CD8-positive, alpha-beta memory T cell (primary cell): ENCODE results near the gene CDYL. TPM values are rescaled to one million over a fixed set of nuclear protein-coding genes. Genes with fewer than 3 reads are reported as not detected.
A peak's percentile ranks its signal among the peaks of the same experiment; 100 is the strongest.

Experiments used
- CTCF ChIA-PET: fragments of 350-600 bp; sonication (Branson Sonifier 250); formaldehyde crosslinking; loops from one replicate; lab custom pipeline; 2021; ENCODE audit warnings: antibody characterized with exemption; lab: Charles Lee
- POLR2A ChIA-PET: fragments of 350-600 bp; sonication (Branson Sonifier 250); formaldehyde crosslinking; loops from one replicate; lab custom pipeline; 2021; ENCODE audit warnings: antibody characterized with exemption; lab: Charles Lee
- DNase-seq, 5 donors: peaks; one replicate each; pipeline versions ENCODE4 v3.0.0 to v3.0.0-alpha.2; 2020 to 2022; ENCODE audit warnings: mixed read lengths in 1 of 5
- H3K27ac ChIP-seq: one replicate; pipeline ENCODE4 v1.7.0; 2013; ENCODE audit warnings: low read depth, mild to moderate bottlenecking, low read length, moderate library complexity
- H3K27me3 ChIP-seq: 2 replicates; pipeline ENCODE4 v1.7.0; 2013; ENCODE audit warnings: low read length, mild to moderate bottlenecking; ENCODE audit not compliant: insufficient read depth, poor library complexity, severe bottlenecking
- H3K36me3 ChIP-seq: 2 replicates; pipeline ENCODE4 v1.7.0; 2013; ENCODE audit warnings: mild to moderate bottlenecking, low read length, moderate library complexity; ENCODE audit not compliant: insufficient read depth
- H3K4me1 ChIP-seq: 2 replicates; pipeline ENCODE4 v1.7.0; 2013; ENCODE audit warnings: mild to moderate bottlenecking, low read length, moderate library complexity; ENCODE audit not compliant: insufficient read depth
- H3K4me3 ChIP-seq: 2 replicates; pipeline ENCODE4 v1.7.0; 2013; ENCODE audit warnings: mild to moderate bottlenecking, low read length
- H3K9me3 ChIP-seq: 2 replicates; pipeline ENCODE4 v1.7.0; 2013; ENCODE audit warnings: mild to moderate bottlenecking, low read length
- H3K27ac Mint-ChIP-seq, 8 donors: one replicate each; pipeline ENCODE4 v1.8.0; 2020 to 2021; ENCODE audit warnings: mixed read lengths in 8 of 8, mild to moderate bottlenecking in 6 of 8, inconsistent platforms in 3 of 8, moderate library complexity in 3 of 8
- H3K27me3 Mint-ChIP-seq, 2 donors: one replicate each; pipeline ENCODE4 v1.8.0; 2020 to 2021; ENCODE audit warnings: mixed read lengths in 2 of 2, mild to moderate bottlenecking in 1 of 2, moderate library complexity in 1 of 2
- H3K36me3 Mint-ChIP-seq, 3 donors: one replicate each; pipeline ENCODE4 v1.8.0; 2020 to 2021; ENCODE audit warnings: mixed read lengths in 3 of 3, inconsistent platforms in 1 of 3, mild to moderate bottlenecking in 1 of 3
- H3K4me1 Mint-ChIP-seq, 3 donors: one replicate each; pipeline ENCODE4 v1.8.0; 2020 to 2021; ENCODE audit warnings: mixed read lengths in 3 of 3, inconsistent platforms in 1 of 3, mild to moderate bottlenecking in 1 of 3
- H3K4me3 Mint-ChIP-seq, 7 donors: one replicate each; pipeline ENCODE4 v1.8.0; 2020 to 2021; ENCODE audit warnings: mixed read lengths in 7 of 7, mild to moderate bottlenecking in 6 of 7, moderate library complexity in 4 of 7, inconsistent platforms in 2 of 7
- H3K9me3 Mint-ChIP-seq, 5 donors: one replicate each; pipeline ENCODE4 v1.8.0; 2020 to 2022; ENCODE audit warnings: mixed read lengths in 5 of 5, mild to moderate bottlenecking in 3 of 5, moderate library complexity in 2 of 5, inconsistent platforms in 1 of 5
- polyA plus RNA-seq: library from polyadenylated mRNA; unstranded; fragments of 300-500 nt; fragmentation: Illumina TruSeq; gene quantifications from one replicate; pipeline ENCODE4 v1.2.3, GENCODE V29; 2021
- total RNA-seq, 2 experiments: library from RNA; stranded (reverse); gene quantifications; one replicate each; pipeline ENCODE4 v1.2.3, GENCODE V29; 2021

CDYL gene
- total and polyA plus RNA-seq, 3 experiments from 2014 or later = 7.5 to 32.2 (median 31.7) TPM

DNA sequence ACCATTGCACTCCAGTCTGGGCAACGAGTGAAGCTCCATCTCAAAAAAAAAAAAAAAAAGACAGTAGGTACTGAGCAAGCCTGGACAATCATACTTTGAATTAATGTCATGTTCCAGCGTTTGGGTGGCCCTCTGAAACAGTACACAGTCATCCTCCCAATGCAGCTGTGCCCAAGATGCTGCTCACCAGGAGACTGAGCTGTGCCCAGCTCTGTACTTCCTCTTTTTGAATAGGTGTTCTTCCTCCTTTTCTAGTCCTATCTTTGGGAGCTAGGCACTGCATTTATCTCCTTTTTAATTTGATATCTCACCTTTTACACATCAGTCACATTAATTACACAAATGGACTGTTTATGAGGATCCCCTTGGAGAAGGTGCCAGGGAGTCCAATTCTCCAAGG, 126.2 kb downstream of the CDYL start:
- no peaks in the 10 kb centered on the region for H3K9me3 ChIP-seq
- H3K4me3 ChIP-seq = no peak overlapping the region
- H3K36me3 ChIP-seq = peaks cover 3% of the 10 kb centered on the region
- ChIA-PET CTCF (interaction anchor here (0.9 kb wide), 1 partner anchor 9 kb away, joined by 3 read pairs; no protein-coding TSS in a partner anchor), POLR2A (no interaction called here)
- no peak overlapping the region for H3K4me3 Mint-ChIP-seq
- H3K27ac Mint-ChIP-seq = no peak overlapping the region
- peaks cover 12% of the 10 kb centered on the region for H3K4me1 ChIP-seq
- peaks cover 23 to 51% (median 23%) of the 10 kb centered on the region in 3 donors for H3K36me3 Mint-ChIP-seq
- DNase-seq = no peak
- no peak overlapping the region for H3K27ac ChIP-seq
- H3K9me3 Mint-ChIP-seq = peaks cover 0 to 9% (median 3%) of the 10 kb centered on the region in 5 donors
- H3K27me3 Mint-ChIP-seq = no peaks in the 10 kb centered on the region
- H3K27me3 ChIP-seq = no peaks in the 10 kb centered on the region
- H3K4me1 Mint-ChIP-seq = peaks cover 30 to 38% (median 36%) of the 10 kb centered on the region in 3 donors

- Mint-ChIP-seq H3K27ac (peak overlapping the region in 1 of 8 donors; percentile 8), H3K4me1 (peaks cover 38 to 45% (median 44%) of the 10 kb centered on the region in 3 donors), H3K9me3 (peaks cover 0 to 9% (median 3%) of the 10 kb centered on the region in 5 donors), H3K36me3 (peaks cover 18 to 46% (median 21%) of the 10 kb centered on the region in 3 donors), H3K4me3 (no peak overlapping the region), H3K27me3 (no peaks in the 10 kb centered on the region)
- Histone ChIP-seq H3K36me3 (peaks cover 3% of the 10 kb centered on the region), H3K27ac (no peak overlapping the region), H3K4me3 (no peak overlapping the region), H3K27me3 (no peaks in the 10 kb centered on the region), H3K4me1 (peaks cover 19% of the 10 kb centered on the region), H3K9me3 (no peaks in the 10 kb centered on the region)
- no peak for DNase-seq
- ChIA-PET POLR2A (no interaction called here), CTCF (no interaction called here)
Observed at GRCh38 chr6:4903121-4903520, 126.9 kb downstream of the CDYL start.

DNA sequence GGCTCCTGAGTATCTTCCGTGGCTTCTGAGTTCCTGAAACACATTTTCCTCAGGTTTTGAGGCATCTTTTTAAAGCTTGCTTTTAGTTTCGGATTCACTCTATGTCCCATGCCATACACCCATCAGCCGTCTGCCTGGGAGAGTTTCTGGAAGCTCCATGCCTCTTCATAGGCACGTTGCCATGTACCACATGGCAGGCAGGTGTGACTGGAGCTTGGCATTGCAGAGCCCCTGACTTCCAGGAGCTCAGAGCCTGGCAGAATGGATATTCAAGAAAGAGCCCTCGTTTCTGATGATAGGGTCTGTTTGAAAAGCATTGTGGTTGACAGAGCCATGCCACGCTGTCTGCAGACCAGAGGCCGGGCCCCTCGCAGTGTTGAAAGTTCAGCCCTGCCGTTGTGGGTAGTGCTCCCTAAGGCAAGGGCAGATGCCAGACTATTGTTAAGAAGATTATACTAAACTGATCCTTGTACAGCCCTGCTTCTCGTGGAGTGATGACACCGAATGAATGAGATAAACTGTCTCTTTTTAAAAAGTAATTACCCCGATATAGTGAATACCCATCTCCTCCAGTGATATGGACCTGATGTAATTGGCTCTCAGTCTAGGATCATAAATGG, 127.7 kb downstream of the CDYL start:
- Histone ChIP-seq H3K27me3 (no peaks in the 10 kb centered on the region), H3K4me3 (no peak overlapping the region), H3K4me1 (peaks cover 20% of the 10 kb centered on the region), H3K36me3 (peaks cover 3% of the 10 kb centered on the region), H3K27ac (no peak overlapping the region), H3K9me3 (no peaks in the 10 kb centered on the region)
- peaks cover 0 to 6% (median 3%) of the 10 kb centered on the region in 5 donors for H3K9me3 Mint-ChIP-seq
- H3K36me3 Mint-ChIP-seq = peaks cover 11 to 41% (median 16%) of the 10 kb centered on the region in 3 donors
- H3K27ac Mint-ChIP-seq = no peak overlapping the region
- no peak for DNase-seq
- ChIA-PET POLR2A (no interaction called here), CTCF (no interaction called here)
- no peak overlapping the region for H3K4me3 Mint-ChIP-seq
- peaks cover 45 to 53% (median 51%) of the 10 kb centered on the region in 3 donors for H3K4me1 Mint-ChIP-seq
- H3K27me3 Mint-ChIP-seq = no peaks in the 10 kb centered on the region

DNA sequence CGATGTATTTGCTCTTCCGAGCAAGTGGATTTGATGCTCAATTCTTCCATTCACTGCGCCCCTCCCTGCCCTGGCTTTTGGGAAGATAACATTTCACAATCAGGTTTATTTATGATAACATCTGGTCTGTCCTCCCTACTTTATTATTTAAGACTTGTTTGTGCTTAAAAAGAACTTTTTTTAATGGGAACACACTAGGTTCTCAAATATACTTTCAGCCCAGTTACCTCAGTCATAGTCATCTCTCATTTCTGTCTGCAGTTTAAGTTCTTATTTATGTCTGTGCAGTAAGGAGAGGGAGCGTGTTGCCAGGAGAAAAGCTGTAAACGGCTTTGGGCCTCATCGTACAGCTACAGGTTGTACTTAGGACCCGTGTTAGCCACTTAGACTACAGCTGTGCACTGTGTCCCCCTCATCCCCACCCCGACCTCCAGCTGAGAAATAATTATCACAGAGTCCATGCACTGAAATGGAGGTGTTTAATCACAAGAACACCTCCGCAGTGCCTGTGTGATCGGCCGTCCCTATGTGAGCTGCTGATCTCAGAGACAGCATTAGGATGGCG, 128.3 kb downstream of the CDYL start:
- H3K4me3 ChIP-seq = no peak overlapping the region
- Mint-ChIP-seq H3K9me3 (no peaks in the 10 kb centered on the region), H3K4me3 (no peak overlapping the region), H3K27me3 (no peaks in the 10 kb centered on the region), H3K4me1 (peaks cover 49 to 58% (median 53%) of the 10 kb centered on the region in 3 donors), H3K27ac (peak overlapping the region in 2 of 8 donors; percentile 31 to 33), H3K36me3 (peaks cover 4 to 40% (median 9%) of the 10 kb centered on the region in 3 donors)
- no peak for DNase-seq
- no peaks in the 10 kb centered on the region for H3K27me3 ChIP-seq
- no peak overlapping the region for H3K27ac ChIP-seq
- peaks cover 20% of the 10 kb centered on the region for H3K4me1 ChIP-seq
- CTCF ChIA-PET = interaction anchor here (0.9 kb wide), 1 partner anchor 9 kb away, joined by 4 read pairs; no protein-coding TSS in a partner anchor
- POLR2A ChIA-PET = no interaction called here
- no peaks in the 10 kb centered on the region for H3K9me3 ChIP-seq
- H3K36me3 ChIP-seq = peaks cover 3% of the 10 kb centered on the region

DNA sequence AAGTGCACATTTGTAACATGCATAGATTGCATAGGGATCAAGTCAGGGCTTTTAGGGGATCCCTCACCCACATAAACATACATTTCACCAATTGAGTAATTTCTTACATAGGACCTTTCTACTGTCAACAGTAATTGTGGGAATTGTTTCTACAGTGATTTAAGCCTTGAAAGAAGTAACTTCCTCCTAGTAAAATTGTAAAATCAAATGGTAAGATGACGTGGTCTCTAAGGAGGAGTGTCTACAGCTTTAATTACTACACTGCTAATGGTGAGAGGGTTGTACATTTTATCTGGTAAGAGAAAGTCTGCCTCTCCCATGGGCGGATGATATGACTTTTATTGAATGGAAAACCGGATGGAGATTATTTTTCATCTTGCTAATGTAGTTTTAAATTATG, 129.6 kb downstream of the CDYL start:
- no peaks in the 10 kb centered on the region for H3K27me3 ChIP-seq
- peaks cover 3% of the 10 kb centered on the region for H3K36me3 ChIP-seq
- H3K4me3 ChIP-seq = no peak overlapping the region
- no peak overlapping the region for H3K27ac ChIP-seq
- peaks cover 0 to 2% of the 10 kb centered on the region in 2 donors for H3K27me3 Mint-ChIP-seq
- ChIA-PET CTCF (no interaction called here), POLR2A (no interaction called here)
- H3K4me1 ChIP-seq = peaks cover 20% of the 10 kb centered on the region
- H3K9me3 ChIP-seq = no peaks in the 10 kb centered on the region
- H3K9me3 Mint-ChIP-seq = no peaks in the 10 kb centered on the region
- peak overlapping the region in 6 of 8 donors; percentile 23 to 86 (median 76) for H3K27ac Mint-ChIP-seq
- H3K4me1 Mint-ChIP-seq = peaks cover 56 to 66% (median 62%) of the 10 kb centered on the region in 3 donors
- DNase-seq = no peak
- peak overlapping the region; percentile 17 to 86 (median 72) for H3K4me3 Mint-ChIP-seq
- peaks cover 4 to 41% (median 7%) of the 10 kb centered on the region in 3 donors for H3K36me3 Mint-ChIP-seq

DNA sequence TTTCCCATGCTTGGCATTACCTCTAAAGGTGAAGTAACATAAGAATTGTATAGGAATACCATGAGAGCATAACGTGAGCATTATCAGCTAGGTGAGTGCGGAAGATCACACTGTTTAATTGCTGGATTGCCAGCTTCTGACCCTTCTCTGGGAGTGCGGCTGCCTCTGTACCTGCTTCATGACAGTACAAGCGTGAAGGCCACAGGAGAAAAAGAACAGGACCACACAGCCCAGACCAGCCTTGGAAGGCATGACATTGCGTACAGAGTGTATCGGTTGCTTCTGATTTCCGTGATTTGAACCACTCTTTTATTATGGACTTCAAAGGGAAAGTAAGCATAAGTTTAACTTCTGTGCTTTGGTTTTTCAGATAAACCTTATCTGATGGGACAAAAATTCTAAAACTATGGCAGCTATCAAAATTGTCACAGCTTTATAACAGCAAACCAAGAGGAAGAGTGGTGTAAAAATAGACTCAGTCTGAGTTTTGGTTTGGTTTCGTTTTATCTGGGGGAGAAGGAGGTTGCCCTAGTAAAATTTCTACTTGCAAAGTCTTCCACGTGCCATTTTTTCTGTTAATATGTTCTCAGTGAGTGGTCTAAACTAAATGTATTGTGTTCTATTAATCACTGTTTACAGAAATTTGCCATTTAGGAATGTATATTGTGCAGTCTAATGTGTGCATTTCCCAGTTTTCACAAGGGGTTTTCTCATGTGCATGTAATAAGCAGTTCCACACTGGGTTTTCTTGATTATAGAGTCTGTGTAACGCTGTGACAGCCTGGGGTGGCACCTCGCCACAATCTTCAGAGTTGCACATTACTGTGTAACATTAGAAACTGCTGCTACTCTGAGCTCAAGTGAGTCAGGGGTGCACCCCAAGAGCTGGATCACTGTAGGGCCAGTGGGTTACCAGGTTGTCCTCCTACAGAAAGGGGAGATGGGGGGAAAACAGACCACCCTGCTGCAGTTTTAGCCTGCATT, 130.4 kb downstream of the CDYL start:
- Histone ChIP-seq H3K27me3 (no peaks in the 10 kb centered on the region), H3K4me1 (peaks cover 20% of the 10 kb centered on the region), H3K27ac (no peak overlapping the region), H3K4me3 (peak overlapping the region; percentile 9), H3K9me3 (no peaks in the 10 kb centered on the region), H3K36me3 (peaks cover 1% of the 10 kb centered on the region)
- no peaks in the 10 kb centered on the region for H3K9me3 Mint-ChIP-seq
- DNase-seq = no peak
- H3K27me3 Mint-ChIP-seq = peaks cover 0 to 2% of the 10 kb centered on the region in 2 donors
- CTCF ChIA-PET = interaction anchor here (1.0 to 1.7 kb wide), 2 partner anchors 11 to 21 kb away, joined by 4 to 5 read pairs; no protein-coding TSS in a partner anchor
- H3K36me3 Mint-ChIP-seq = peaks cover 4 to 38% (median 7%) of the 10 kb centered on the region in 3 donors
- peak overlapping the region; percentile 55 to 86 (median 74) for H3K4me3 Mint-ChIP-seq
- H3K27ac Mint-ChIP-seq = peak overlapping the region; percentile 35 to 86 (median 78)
- peaks cover 56 to 65% (median 62%) of the 10 kb centered on the region in 3 donors for H3K4me1 Mint-ChIP-seq
- POLR2A ChIA-PET = no interaction called here

DNA sequence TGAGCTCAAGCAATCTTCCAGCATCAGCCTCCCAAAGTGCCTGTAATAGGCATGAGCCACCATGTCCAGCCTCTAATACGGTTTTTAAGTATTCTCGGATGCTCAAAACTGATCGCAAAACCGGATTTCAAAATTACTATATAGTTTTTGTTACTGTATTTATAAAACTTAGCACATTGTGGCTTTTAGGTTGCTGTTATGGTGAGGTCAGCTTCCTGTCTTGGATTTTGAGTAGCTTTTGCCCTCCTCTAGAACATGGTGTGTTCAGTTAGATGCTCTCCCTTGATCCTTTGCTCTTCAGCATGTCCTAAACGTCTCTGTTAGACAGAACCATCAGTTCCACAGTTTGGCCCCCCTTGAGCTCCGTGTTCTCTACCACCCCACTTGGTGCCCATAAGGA, 131.4 kb downstream of the CDYL start:
- peaks cover 0 to 2% of the 10 kb centered on the region in 2 donors for H3K27me3 Mint-ChIP-seq
- H3K4me3 ChIP-seq = no peak overlapping the region

More for the DNA sequence above, 131.4 kb downstream of the CDYL start:
- no peak overlapping the region for H3K27ac ChIP-seq
- DNase-seq = no peak
- H3K36me3 Mint-ChIP-seq = peaks cover 4 to 32% (median 6%) of the 10 kb centered on the region in 3 donors
- CTCF ChIA-PET = interaction anchor here (1.0 to 1.7 kb wide), 2 partner anchors 10 to 20 kb away, joined by 4 to 5 read pairs; no protein-coding TSS in a partner anchor
- H3K4me1 ChIP-seq = peaks cover 20% of the 10 kb centered on the region
- H3K27ac Mint-ChIP-seq = peak overlapping the region in 7 of 8 donors; percentile 5 to 92 (median 52)
- POLR2A ChIA-PET = no interaction called here
- no peaks in the 10 kb centered on the region for H3K27me3 ChIP-seq
- H3K9me3 Mint-ChIP-seq = no peaks in the 10 kb centered on the region
- H3K9me3 ChIP-seq = no peaks in the 10 kb centered on the region
- peak overlapping the region; percentile 4 to 86 (median 73) for H3K4me3 Mint-ChIP-seq
- H3K36me3 ChIP-seq = peaks cover 6% of the 10 kb centered on the region
- peaks cover 53 to 70% (median 60%) of the 10 kb centered on the region in 3 donors for H3K4me1 Mint-ChIP-seq
